Duodenal mucosa (tissue), 2 donors: ENCODE results near the gene C2CD4C.
"Not testable (repeated sequence)": the region's sequence is repeated elsewhere in the genome, so short reads cannot be mapped to it uniquely, and the experiment has no call there.

Experiments
- H3K27ac ChIP-seq: one replicate; pipeline ENCODE4 v1.7.0; 2013; ENCODE audit warnings: low read depth, low read length
- H3K27me3 ChIP-seq, 2 donors: one replicate each; pipeline ENCODE4 v1.7.0; 2013; ENCODE audit warnings: low read length in 2 of 2, control low read depth in 1 of 2; ENCODE audit not compliant: insufficient read depth in 2 of 2, control insufficient read depth in 1 of 2
- H3K36me3 ChIP-seq, 2 donors: one replicate each; pipeline ENCODE4 v1.7.0; 2013; ENCODE audit warnings: low read length in 2 of 2, control low read depth in 1 of 2; ENCODE audit not compliant: insufficient read depth in 2 of 2, control insufficient read depth in 1 of 2
- H3K4me1 ChIP-seq, 2 donors: one replicate each; pipeline ENCODE4 v1.7.0; 2013; ENCODE audit warnings: low read length in 2 of 2, control low read depth in 1 of 2; ENCODE audit not compliant: insufficient read depth in 2 of 2, control insufficient read depth in 1 of 2
- H3K4me3 ChIP-seq, 2 donors: one replicate each; pipeline ENCODE4 v1.7.0; 2013; ENCODE audit warnings: low read length in 2 of 2, low read depth in 1 of 2
- H3K9ac ChIP-seq, 2 donors: one replicate each; pipeline ENCODE4 v1.7.0; 2013; ENCODE audit warnings: low read length in 2 of 2, low read depth in 1 of 2
- H3K9me3 ChIP-seq, 2 donors: one replicate each; pipeline ENCODE4 v1.7.0; 2013; ENCODE audit warnings: low read length in 2 of 2, control low read depth in 1 of 2; ENCODE audit not compliant: control insufficient read depth in 1 of 2

The C2CD4C gene

DNA sequence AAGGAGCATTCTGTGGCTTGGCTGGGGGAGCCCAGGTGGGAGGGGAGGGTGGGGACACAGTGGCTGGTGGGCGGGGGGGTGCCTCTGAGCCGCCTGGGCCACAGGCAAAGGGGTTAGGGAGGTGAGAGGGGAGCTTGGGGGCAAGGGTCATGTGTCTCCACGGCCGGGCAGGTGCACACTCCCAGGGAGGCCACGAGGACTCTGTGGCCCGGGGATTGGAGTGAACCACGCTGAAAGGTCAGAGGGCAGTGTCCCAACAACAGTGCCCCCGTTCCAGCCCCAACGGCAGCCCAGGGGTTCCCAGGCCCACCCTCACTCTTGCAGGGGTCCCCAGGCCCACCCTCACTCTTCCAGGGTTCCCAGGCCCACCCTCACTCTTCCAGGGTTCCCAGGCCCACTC lies 9.6 kb downstream of the C2CD4C start:
- Histone ChIP-seq H3K4me1 (no peaks in the 10 kb centered on the region), H3K9me3 (peaks cover 0 to 5% of the 10 kb centered on the region in 2 donors), H3K4me3 (no peak overlapping the region), H3K27ac (no peak overlapping the region), H3K36me3 (no peaks in the 10 kb centered on the region), H3K9ac (no peak overlapping the region), H3K27me3 (peaks cover 5 to 12% of the 10 kb centered on the region in 2 donors)

DNA sequence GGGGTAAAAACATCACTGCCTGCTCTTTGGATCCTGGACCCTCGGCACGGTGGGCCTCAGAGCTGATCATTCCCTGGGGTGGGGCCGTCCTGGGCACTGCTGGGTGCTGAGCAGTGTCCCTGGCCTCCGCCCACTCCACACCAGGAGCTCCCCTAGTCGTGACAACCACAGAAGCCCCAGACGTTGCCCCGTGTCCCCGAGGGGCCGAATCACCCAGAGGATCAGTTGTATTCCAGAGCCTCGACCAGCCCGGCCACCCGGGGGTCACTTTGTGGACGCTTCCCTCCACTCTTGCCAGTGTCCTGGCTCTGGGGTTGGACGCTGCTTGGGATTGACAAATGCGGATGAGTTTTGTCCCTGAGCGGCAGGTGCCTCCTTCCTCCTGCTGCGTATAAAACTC lies 10.2 kb downstream of the C2CD4C start:
- H3K9ac ChIP-seq: no peak overlapping the region
- H3K4me3 ChIP-seq: no peak overlapping the region
- peaks cover 5 to 12% of the 10 kb centered on the region in 2 donors for H3K27me3 ChIP-seq
- H3K36me3 ChIP-seq: no peaks in the 10 kb centered on the region
- H3K4me1 ChIP-seq: no peaks in the 10 kb centered on the region
- peaks cover 0 to 8% of the 10 kb centered on the region in 2 donors for H3K9me3 ChIP-seq
- no peak overlapping the region for H3K27ac ChIP-seq

DNA sequence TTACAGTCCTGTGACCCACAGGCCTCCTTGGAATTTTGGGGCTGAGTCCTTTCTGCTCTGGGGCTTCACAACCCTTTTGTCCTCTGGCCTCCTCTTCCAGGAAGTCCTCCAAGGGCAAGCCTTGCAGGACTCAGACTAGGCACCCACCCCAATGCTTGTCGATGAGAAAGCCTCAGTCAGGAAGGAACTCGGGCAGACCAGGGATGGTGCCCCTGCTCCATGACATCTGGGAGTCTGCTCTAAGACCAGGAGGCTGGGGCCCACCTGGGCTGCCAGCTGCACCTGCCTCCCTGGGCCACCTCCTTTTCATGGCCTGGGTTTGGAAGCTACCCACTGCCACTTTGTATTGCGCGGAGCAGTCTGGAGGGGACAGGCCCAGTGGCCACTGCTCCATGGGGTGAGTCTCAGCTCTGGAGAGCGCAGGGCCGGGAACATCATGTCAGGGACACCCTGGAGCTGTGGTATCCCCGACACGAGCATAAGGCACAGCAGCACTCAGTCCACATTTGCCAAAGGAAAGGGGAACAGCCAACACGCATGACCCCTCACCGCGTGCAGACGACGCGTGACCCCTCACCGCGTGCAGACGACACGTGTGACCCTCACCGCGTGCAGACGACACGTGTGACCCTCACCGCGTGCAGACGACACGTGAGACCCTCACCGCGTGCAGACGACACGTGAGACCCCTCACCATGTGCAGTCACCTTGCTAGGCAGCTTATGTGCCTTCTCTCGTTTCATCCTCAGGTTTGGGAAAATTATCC lies 10.8 kb downstream of the C2CD4C start:
- Histone ChIP-seq H3K9ac (no peak overlapping the region), H3K9me3 (peaks cover 0 to 12% of the 10 kb centered on the region in 2 donors), H3K27ac (no peak overlapping the region), H3K27me3 (peaks cover under 1 to 6% of the 10 kb centered on the region in 2 donors), H3K4me3 (no peak overlapping the region), H3K4me1 (no peaks in the 10 kb centered on the region), H3K36me3 (no peaks in the 10 kb centered on the region)

DNA sequence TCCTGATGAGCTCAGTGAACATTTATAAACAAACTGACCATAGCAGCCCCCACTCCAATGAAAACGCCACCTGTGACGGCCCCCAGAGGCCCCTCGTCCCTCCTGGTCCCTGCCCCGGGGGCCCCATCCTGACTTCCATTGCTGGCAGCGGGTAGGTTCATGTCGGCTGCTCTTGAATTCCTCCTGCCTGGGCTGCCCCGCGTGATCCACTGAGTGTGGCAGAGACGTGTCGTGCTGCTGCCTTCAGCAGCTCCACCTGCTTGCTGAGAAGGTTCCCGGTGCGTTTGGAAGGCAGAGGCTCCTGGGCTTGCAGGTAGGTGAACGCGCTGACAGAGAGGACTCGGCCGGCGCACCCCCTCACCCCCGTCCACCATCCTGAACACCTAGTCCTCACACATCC lies 11.6 kb downstream of the C2CD4C start:
- no peaks in the 10 kb centered on the region for H3K36me3 ChIP-seq
- peaks cover 0 to 13% of the 10 kb centered on the region in 2 donors for H3K9me3 ChIP-seq
- peaks cover 0 to 2% of the 10 kb centered on the region in 2 donors for H3K27me3 ChIP-seq
- no peak overlapping the region for H3K27ac ChIP-seq
- no peaks in the 10 kb centered on the region for H3K4me1 ChIP-seq
- H3K4me3 ChIP-seq: no peak overlapping the region
- H3K9ac ChIP-seq: no peak overlapping the region

DNA sequence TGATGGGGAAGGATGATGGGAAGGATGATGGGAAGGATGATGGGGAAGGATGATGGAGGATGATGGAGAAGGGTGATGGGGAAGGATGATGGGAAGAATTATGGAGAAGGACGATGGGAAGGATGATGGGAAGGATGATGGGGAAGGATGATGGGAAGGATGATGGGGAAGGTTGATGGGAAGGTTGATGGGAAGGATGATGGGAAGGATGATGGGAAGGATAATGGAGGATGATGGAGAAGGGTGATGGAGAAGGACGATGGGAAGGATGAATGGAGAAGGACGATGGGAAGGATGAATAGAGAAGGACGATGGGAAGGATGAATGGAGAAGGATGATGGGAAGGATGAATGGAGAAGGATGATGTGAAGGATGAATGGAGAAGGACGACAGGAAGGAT lies 13.5 kb downstream of the C2CD4C start:
- H3K27ac ChIP-seq: no peak overlapping the region
- no peaks in the 10 kb centered on the region for H3K4me1 ChIP-seq
- no peaks in the 10 kb centered on the region for H3K27me3 ChIP-seq
- H3K4me3 ChIP-seq: no peak overlapping the region
- H3K9ac ChIP-seq: no peak overlapping the region
- H3K9me3 ChIP-seq: peaks cover 0 to 13% of the 10 kb centered on the region in 2 donors
- H3K36me3 ChIP-seq: no peaks in the 10 kb centered on the region

DNA sequence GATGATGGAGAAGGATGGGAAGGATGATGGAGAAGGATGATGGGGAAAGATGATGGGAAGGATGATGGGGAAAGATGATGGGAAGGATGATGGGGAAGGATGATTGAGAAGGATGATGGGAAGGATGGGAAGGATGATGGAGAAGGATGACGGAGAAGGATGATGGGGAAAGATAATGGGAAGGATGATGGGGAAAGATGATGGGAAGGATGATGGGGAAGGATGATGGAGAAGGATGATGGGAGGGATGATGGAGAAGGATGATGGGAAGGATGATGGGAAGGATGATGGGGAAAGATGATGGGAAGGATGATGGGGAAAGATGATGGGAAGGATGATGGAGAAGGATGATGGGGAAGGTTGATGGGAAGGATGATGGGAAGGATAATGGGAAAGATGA lies 14.1 kb downstream of the C2CD4C start:
- H3K4me3 ChIP-seq, H3K27me3 ChIP-seq, H3K36me3 ChIP-seq, H3K4me1 ChIP-seq, H3K27ac ChIP-seq, H3K9ac ChIP-seq: not testable (repeated sequence)
- H3K9me3 ChIP-seq: peaks cover 0 to 13% of the 10 kb centered on the region in 2 donors

DNA sequence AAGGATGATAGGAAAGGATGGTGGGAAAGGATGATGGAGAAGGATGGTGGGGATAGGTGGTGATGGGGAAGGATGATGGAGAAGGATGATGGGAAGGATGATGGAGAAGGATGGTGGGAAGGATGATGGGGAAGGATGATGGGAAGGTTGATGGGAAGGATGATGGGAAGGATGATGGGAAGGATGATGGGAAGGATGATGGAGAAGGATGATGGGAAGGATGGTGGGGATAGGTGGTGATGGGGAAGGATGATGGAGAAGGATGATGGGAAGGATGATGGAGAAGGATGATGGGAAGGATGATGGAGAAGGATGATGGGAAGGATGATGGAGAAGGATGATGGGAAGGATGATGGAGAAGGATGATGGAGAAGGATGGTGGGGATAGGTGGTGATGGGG lies 15.4 kb downstream of the C2CD4C start:
- not testable (repeated sequence) for H3K36me3 ChIP-seq, H3K27ac ChIP-seq, H3K9ac ChIP-seq, H3K27me3 ChIP-seq, H3K4me1 ChIP-seq, H3K4me3 ChIP-seq
- H3K9me3 ChIP-seq: peaks cover 0 to 13% of the 10 kb centered on the region in 2 donors

DNA sequence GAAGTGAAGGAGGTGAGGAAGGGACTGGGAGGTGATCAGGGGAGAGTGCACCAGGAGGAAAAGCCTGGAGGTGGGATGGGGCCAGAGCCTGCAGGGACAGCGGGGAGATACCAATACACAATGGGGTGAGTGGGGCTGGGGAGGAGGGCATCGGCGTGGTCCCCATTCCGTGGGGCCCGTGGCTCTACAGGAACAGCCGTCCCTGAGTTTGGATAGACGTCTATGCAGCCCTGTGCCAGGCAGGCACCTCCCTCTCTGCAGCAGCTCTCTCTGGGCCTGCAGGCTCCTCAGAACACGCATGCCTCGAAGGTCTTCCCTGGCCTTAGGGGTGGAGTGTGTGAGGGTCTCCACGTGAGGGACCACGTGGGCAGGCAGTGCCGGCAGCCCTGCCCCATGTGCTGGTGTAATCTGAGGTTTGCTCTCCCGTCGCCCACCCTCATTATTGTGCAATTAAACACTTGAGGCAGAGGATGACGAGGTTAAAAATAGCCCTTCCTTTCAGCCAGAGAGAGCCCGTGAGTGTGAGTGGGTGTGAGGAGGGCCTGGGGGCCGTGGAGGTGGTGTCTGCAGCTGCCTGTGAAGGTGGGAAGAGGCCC lies 16.5 kb downstream of the C2CD4C start:
- H3K27me3 ChIP-seq: peaks cover 0 to 10% of the 10 kb centered on the region in 2 donors
- no peak overlapping the region for H3K4me3 ChIP-seq
- H3K9me3 ChIP-seq: peaks cover 0 to 13% of the 10 kb centered on the region in 2 donors
- H3K27ac ChIP-seq: no peak overlapping the region
- H3K4me1 ChIP-seq: no peaks in the 10 kb centered on the region
- no peak overlapping the region for H3K9ac ChIP-seq
- H3K36me3 ChIP-seq: no peaks in the 10 kb centered on the region

DNA sequence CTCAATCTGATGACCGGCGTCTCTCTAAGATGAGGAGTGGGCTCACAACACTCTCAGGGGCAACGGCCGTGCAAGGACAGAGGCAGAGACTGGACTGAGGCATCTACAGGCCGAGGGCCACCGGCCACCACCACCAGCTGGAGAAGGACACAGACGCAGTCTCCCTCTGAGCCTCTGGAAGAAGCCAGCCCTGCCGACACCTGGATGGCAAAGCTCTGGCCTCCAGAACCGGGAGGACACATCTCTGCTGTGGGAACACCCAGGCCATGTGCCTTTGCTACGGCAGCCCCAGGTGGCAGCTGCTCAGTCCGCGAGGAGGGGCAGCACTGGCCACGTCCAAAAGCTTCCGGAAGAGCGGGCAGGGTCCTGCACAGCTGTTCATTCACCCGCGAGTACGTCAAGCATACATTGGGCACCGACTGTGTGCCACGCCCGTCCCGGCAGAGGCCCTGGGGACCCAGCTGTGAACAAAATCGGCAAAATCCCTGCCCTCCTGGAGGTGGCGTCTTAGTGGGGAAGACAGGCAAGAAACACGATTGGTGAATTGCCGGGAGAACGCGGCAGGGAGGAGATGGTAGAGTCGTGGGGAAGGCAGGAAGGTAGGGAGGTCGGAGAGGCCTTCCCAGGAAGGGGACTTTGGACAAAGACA lies 17.1 kb downstream of the C2CD4C start:
- H3K36me3 ChIP-seq: no peaks in the 10 kb centered on the region
- no peak overlapping the region for H3K4me3 ChIP-seq
- peaks cover 0 to 10% of the 10 kb centered on the region in 2 donors for H3K27me3 ChIP-seq
- no peak overlapping the region for H3K9ac ChIP-seq
- H3K4me1 ChIP-seq: no peaks in the 10 kb centered on the region
- peaks cover 0 to 13% of the 10 kb centered on the region in 2 donors for H3K9me3 ChIP-seq
- no peak overlapping the region for H3K27ac ChIP-seq

DNA sequence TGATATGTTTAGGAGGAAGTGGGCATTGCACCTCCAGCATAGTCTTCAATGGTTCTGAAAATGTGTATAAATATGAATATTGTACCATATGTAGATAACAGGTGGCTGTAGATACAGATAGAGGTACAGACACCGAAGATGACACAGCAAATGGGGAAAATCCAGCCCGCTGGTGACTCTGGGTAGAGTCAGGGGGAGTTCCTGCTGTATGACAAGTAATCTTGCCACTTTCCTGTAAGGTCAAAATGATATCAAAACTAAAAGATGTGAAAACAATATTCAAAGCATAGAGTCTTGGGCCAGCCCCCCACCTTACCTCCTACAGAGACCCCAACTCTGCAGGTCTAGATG lies 17.8 kb downstream of the C2CD4C start:
- H3K4me1 ChIP-seq: no peaks in the 10 kb centered on the region
- H3K9ac ChIP-seq: no peak overlapping the region
- H3K4me3 ChIP-seq: no peak overlapping the region
- peaks cover 0 to 13% of the 10 kb centered on the region in 2 donors for H3K9me3 ChIP-seq
- no peak overlapping the region for H3K27ac ChIP-seq
- no peaks in the 10 kb centered on the region for H3K36me3 ChIP-seq
- H3K27me3 ChIP-seq: peaks cover 0 to 10% of the 10 kb centered on the region in 2 donors
